HG03575 (cell line): Measurements from ENCODE around the gene DNPEP.
"Not testable (repeated sequence)": the region's sequence is repeated elsewhere in the genome, so short reads cannot be mapped to it uniquely, and the experiment has no call there.

Experiments
- ATAC-seq: cut with Tn5 transposase; IDR thresholded peaks from one replicate; pipeline ENCODE4 v1.9.1; 2021; ENCODE audit not compliant: unreplicated experiment, insufficient number of reproducible peaks, low FRiP score; ENCODE audit errors: extremely low read depth

Gene DNPEP

DNA sequence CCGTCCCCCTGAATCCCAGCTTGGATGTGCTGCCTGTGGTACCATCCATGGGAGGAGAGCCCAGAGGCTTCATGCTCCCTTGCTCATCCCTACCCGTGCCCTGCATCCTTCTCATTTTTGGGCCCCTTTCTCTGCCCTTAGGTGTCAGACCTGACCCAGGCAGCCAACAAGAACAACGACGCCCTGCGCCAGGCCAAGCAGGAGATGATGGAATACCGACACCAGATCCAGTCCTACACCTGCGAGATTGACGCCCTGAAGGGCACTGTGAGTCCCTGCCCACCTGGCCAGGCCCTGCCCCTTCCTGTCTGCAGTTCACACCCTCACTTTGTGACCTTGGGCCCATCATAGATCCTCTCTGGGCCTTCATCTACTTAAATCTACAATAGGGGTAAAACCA, 33.0 kb upstream of the DNPEP start:
- no peak for ATAC-seq

DNA sequence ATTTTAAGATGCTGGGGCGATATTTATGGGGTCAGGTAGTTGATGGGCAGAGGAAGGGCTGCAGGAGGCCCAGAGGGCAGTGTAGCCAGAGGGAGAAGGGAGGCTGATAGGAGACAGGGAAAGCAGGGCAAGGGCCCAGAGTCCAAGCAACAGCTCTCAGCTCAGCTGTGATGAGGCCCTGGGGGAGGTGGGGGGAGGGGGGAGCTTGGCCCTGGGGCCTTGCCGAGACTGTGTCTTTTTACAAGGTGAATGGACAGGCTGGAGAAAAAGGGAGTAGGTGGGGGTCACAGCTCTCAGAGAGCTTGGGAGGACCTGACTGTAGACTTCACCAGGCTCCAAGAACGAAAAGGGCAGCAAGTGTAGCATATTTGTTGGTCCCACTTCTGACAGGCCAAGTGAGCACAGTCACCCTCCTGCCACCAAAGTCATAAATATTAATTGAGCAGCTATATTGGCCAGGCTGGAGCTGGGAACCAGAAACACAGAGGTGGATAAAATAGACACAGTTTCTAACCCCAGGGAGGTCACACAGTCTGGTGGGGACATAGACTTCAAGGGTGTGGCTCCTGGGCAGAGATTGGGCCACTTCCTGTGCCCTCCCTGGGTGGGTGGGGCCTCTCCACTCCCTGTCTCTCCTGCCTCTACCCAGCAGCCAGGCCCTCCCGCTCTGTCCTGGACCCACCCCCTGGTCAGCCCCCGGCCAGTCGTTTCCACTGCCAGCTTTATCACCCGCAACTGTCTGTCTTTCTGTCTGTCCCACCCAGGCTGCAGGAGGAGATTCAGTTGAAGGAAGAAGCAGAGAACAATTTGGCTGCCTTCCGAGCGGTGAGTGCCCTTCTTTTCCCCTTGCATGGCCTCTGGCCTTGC, 31.9 kb upstream of the DNPEP start:
- no peak for ATAC-seq

DNA sequence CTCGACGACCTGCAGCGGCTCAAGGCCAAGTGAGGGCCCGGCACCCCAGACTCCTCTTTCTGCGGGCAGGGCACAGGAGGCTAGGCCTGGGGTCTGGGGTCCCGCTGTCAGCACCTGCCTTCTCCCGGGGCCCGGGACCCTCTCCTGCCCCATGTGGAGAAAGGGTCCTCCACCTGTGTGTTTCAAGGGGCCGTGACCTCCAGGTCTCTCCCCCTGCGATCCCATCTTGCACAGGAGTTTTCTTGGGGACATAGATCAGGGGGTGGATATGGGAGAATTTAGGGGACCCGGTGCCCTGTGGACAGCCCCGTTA, 31.3 kb upstream of the DNPEP start:
- no peak for ATAC-seq

DNA sequence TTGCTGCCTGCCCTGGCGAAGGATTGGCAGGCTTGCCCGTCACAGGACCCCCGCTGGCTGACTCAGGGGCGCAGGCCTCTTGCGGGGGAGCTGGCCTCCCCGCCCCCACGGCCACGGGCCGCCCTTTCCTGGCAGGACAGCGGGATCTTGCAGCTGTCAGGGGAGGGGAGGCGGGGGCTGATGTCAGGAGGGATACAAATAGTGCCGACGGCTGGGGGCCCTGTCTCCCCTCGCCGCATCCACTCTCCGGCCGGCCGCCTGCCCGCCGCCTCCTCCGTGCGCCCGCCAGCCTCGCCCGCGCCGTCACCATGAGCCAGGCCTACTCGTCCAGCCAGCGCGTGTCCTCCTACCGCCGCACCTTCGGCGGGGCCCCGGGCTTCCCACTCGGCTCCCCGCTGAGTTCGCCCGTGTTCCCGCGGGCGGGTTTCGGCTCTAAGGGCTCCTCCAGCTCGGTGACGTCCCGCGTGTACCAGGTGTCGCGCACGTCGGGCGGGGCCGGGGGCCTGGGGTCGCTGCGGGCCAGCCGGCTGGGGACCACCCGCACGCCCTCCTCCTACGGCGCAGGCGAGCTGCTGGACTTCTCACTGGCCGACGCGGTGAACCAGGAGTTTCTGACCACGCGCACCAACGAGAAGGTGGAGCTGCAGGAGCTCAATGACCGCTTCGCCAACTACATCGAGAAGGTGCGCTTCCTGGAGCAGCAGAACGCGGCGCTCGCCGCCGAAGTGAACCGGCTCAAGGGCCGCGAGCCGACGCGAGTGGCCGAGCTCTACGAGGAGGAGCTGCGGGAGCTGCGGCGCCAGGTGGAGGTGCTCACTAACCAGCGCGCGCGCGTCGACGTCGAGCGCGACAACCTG, 30.7 kb upstream of the DNPEP start, which contains the start of gene DES:
TSS of gene DES (plus strand) at position 223 of the 857 bp plus-strand sequence. CDS start at position 309, 86 bp downstream.
- no peak for ATAC-seq

DNA sequence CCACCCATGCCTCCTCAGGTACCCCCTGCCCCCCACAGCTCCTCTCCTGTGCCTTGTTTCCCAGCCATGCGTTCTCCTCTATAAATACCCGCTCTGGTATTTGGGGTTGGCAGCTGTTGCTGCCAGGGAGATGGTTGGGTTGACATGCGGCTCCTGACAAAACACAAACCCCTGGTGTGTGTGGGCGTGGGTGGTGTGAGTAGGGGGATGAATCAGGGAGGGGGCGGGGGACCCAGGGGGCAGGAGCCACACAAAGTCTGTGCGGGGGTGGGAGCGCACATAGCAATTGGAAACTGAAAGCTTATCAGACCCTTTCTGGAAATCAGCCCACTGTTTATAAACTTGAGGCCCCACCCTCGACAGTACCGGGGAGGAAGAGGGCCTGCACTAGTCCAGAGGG, 29.7 kb upstream of the DNPEP start:
- no peak for ATAC-seq

DNA sequence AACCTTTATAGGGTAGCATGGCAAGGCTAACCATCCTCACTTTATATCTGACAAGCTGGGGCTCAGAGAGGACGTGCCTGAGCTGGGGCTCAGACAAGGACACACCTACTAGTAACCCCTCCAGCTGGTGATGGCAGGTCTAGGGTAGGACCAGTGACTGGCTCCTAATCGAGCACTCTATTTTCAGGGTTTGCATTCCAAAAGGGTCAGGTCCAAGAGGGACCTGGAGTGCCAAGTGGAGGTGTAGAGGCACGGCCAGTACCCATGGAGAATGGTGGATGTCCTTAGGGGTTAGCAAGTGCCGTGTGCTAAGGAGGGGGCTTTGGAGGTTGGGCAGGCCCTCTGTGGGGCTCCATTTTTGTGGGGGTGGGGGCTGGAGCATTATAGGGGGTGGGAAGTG, 29.2 kb upstream of the DNPEP start:
- ATAC-seq = no peak

DNA sequence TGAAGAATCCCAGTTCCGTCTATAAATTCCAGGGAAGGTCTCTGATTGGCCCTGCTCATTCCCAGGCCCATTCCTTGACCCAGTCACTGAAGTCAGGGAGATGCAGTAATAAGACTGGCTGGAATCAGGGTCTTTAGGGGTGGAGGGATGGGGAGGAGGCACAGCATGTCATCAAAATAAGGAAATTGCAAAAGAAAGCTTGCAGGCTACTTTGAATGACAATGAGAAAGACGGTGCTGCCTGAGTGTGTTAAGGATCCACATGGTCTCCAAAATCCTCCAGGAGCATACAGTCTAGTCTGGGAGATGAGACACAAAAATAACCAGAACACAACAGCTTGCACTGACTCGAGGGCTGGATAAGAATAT, 28.5 kb upstream of the DNPEP start:
- ATAC-seq = no peak

DNA sequence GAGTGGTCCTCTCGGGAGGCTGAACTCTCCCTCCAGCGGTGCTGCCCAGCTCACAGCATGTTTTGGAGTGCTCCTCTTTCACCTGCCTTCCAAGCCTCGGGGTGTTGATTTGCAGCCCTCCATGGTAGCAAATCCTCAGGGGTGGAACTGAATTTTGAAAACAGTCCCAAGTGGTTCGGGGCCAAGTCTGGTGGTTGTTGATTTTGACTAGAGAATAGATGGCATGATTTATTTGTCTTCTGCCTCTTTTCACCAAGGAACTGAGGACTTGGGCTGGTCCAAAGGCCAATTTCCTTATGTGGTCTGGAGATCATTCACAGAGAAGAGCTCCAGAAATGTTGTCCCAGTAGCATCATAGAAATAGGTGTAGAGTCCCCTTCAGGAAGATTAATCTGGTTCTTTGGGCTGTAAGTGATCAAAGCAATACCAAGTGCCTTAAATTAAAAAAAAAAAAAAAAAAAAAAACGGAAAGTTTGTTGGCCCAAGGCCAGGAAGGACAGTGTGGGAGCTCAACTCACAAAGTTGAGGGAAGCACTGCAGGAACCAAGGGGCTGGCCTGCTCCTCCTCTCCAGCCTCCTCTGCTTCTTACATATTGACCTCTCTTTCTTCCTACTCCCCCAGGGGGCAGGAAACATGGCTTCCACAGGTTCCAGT, 28.0 kb upstream of the DNPEP start:
- no peak for ATAC-seq

DNA sequence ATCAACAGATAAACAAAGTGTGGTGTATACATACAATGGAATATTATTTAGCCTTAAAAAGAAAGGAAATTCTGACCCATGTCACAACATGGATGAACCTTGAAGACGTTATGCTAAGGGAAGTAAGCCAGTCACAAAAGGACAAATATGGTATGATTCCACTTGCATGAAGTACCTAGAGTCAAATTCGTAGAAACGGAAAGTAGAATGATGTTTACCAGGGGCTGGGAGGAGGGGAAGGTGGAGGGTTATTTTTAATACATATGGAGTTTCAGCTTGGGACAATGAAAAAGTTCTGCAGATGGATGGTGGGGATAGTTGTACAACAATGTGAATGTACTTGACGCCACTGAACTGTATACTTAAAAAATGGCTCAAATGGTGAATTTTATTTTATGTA, 27.1 kb upstream of the DNPEP start:
- no peak for ATAC-seq

DNA sequence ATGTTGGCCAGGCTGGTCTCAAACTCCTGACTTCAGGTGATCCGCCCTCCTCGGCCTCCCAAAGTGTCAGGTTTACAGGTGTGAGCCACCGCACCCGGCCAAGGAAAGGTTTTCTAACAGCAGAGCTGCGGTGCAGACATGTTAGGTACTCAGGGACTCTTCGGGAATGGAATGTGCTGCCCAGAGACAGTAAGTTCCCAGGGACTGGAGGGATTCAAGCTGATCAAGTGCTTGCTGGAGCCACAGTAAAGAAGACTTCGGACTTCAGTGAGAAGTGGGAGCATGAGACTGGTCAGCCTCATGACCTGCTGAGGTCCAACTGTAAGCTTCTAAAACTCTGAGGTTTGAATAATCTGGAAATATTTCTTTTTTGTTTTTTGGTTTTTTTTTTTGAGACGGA, 22.7 kb upstream of the DNPEP start:
- ATAC-seq = no peak

DNA sequence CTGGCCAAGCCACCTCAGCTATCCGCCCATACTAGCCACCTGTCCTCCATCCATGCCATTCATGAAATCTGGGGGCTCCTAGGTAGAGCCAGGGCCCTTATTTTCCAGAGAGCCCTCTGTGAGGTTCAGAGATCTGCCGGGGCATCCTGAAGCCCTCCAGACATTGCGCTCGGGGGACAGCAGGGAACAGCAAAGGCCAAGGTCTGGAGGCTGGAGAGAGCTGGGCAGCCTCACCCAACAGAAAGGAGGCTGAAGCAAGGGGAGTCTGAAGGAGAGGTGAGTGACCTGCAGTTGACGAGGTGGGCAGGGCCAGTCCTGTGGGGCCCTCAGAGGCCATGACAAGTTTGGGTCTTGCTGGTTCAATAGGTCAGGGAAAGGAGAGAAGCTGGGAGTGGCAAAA, 21.9 kb upstream of the DNPEP start:
- no peak for ATAC-seq

DNA sequence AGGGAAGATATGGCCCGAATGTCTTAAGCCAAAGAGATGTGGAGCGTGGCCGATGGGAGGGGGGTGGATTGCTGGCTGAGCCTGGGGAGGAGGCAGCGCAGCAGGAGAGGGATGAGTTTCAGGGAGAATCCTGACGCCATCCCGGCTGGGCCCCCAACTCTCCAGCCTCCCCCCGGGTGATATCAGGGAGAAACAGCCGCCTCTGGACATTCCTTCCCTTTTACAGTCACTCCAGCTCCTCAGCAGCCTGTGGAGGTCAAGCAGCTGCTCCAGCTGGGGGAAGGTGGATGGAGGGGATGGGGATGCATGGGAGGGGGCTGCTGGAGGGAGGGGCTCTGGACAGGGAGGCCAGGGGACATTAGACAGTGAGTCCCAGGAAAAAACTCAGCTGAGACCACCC, 20.9 kb upstream of the DNPEP start:
- no peak for ATAC-seq

DNA sequence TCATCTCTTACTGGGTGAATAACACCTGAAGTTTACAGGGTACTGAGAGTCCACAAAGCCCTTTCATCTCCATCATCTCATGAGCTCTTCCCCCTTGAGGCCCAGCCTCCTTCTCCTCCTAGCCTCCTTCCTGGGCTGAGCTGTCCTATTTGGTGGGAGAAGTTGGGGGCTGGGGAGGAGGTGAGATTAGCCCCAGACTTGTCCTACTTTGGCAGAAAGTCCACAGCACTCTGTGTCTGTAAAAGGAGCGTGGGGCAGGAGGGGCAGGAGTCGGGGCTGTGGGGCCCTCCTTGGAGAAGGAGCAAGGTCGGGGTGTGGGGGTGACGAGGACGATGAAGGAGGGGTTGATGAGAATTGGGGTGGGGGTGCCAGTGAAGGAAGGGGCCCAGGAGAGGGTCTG, 20.5 kb upstream of the DNPEP start:
- ATAC-seq = no peak

DNA sequence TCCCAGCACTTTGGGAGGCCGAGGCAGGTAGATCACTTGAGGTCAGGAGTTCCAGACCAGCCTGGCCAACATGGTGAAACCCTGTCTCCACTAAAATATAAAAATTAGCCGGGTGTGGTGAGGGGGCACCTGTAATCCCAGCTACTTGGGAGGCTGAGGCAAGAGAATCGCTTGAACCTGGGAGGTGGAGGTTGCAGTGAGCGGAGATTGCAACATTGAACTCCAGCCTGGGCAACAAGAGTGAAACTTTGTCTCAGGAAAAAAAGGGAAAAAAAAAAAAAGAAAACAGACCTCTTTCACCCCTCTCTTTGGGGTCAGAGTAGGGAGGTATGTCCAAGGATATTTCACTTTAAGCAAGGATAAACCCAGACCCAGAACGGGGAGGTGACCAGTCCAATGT, 19.6 kb upstream of the DNPEP start:
- ATAC-seq = not testable (repeated sequence)

DNA sequence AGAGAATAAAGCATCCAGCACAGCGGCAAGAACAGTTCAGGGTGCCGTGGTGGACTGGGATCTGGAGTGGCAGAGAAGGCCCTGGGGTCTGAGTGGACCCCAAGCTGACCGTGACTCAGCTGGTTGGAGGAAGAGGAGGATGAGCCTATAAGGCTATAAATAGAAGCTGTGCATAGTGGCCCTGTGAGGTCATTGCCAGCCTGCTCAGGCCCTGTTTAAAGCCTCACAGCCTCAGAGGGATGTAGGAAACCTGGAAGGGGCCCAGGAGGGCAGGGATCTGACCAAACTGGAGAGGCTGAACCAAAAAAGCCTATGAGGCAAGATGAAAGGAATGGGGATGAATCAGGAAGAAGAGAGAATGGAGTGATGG, 19.1 kb upstream of the DNPEP start:
- no peak for ATAC-seq

DNA sequence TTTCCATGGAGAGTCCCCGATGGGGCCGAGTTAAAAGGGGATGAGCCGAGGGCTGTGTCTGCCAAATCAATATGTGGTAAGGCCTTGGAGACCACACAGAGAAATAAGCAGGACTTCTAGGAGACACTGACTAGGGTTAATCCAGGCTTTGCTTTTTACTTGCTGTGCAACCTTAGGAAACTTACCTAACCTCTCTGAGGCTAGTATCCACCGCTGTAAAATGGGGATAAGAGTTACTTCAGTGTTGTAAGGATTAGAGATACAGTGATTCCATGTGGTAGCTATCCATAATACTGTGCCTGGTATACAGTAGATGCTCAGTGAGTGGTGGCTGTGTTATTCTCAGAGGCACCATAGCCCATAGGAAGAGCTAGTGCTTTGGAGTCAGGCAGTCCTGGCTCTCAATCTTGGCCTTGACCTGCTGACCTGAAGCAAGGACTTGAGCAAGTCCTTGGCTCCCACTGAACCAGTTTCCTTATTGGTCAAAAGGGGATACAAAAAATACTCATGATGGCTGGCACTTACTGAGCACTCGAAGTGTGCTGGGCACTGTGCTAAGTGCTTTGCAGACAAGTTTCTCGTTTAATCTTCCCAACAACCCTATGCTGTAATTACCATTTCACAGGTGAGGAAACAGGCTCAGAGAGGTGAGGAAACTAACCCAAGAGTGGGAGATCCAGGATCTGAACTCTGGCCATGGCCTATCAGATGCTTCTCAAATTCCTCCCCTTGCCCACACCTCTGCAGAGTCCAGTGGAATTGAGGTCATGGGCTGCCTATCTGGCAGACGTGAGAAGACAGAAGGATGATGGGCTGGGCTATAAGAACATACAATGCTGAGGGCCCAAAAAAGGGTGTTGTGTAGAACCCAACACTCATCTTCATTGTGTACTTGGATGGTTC, 18.5 kb upstream of the DNPEP start:
- ATAC-seq = no peak

DNA sequence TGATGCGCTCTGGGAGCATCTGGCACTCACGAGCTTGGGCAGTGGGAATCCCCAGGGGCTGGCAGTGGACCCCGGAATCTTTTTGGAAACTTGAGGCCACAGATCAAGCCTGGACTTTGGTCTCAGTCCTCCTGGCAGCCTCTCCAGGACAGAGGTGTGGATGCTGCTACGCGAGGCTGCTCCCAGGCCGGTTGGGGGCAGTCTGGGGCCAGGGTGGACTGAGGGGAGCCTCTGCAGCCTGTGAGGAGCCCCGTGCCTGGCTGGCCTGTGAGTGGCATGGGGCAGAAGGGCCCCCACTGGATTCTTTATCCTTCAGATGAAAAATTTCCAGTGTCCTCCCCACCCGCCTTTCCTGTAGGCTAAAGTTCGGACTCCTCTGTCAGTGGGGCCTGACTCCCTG, 17.7 kb upstream of the DNPEP start:
- no peak for ATAC-seq

DNA sequence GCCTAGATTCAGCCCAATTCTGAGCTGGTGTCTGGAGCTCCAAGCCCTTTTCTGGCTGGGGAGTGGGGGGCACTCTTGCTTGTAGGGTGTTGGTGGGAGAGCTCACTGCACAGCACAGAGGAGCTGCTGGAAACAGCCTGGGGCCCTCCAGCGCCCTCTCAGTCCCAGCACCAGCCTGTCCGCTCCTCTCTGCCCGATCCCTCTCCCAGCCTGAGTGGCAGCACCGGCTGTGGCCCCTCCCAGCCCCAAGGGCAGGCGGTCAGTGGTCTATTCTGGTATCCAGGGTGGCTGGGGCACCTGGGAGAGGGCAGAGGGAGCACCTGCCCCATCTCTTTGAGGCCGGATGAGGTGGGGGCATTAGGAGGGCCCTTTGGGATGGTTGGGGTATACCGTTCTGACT, 17.2 kb upstream of the DNPEP start:
- ATAC-seq = no peak

DNA sequence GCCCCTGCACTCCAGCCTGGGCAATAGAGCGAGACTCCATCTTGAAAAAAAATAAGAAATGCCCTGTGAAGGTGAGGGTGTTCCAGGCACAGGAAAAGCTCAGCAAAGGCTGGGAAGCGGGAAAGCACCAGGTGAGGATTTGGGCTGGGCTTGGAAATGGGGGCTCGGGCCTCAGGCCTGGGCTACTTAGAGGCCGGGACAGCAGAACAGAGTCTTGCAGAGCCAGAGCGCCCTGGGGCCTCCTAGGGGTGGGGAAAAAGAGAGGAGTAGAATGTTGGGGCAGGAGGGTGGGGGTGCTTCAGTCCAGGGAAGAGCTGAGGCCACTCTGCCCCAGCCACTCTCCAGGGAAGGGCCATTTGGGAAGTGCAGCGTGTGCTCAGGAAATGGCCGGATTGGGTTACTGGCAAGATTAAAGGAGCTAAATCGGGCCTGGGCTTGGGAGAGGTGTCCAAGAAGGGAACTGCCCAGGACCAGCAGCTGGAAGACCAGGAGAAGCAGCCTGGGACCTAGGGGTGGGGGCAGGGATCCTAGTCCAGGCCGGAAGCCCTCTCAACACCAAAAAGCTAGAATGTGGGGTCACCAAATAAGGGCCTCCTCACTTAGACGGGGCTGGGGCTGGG, 16.7 kb upstream of the DNPEP start:
- ATAC-seq = no peak
